HTERT RPE-1 (cell line): ENCODE results near the gene FOXG1.

Source experiments
- in situ Hi-C: fragments of 300-500 bp; cut with MboI; formaldehyde crosslinking; loops from 4 replicates; pipeline ENCODE4 v1.14.3; 2020; ENCODE audit warnings: low sequenced_read_pairs

Gene FOXG1

DNA sequence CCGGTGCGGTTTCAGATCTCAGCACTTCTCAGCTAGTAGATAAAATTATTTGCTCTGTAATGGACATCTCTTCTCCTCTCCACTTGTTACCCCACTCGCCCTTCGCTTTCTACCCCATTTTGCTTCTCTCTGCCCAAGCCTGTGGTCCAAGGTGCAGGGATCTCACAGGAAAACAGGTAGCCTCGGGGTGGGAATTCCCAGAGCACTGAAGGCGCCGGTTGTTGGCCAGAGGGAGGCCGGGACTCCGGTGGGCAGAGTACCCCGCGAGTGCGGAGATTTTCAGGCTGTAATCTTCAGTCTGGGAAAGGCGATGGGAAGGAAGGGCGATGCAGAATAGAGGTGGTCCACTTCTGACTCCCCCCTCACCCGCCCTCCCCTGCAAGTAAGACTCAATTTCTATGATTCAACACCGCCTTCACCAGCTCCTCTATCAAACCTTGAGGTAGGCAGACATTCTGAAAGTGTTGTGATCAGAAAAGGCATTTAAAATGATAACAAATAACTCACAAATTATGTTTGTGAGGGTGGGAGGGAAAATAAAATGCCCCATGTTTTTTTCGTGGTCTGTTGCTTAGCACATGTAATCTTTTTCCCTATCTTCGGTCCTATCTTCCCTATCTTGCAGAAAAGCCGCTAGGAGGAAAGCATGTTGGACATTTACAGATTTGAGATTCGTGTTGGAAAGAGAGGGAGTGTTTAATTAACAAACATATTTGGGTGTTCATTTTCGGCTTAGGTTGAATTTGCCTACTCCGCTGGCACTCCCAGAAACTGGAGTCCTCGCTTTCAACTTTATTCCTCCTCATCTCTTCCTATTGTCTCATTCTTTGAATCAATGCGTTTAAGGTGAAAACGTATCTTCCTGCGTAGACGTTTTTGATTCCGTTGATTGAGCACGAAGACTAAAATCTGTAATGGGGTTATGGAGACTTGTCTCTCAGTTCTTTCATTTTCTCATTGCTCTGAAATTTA lies 8.5 kb downstream of the FOXG1 start:
- in situ Hi-C loops = no loop called here

DNA sequence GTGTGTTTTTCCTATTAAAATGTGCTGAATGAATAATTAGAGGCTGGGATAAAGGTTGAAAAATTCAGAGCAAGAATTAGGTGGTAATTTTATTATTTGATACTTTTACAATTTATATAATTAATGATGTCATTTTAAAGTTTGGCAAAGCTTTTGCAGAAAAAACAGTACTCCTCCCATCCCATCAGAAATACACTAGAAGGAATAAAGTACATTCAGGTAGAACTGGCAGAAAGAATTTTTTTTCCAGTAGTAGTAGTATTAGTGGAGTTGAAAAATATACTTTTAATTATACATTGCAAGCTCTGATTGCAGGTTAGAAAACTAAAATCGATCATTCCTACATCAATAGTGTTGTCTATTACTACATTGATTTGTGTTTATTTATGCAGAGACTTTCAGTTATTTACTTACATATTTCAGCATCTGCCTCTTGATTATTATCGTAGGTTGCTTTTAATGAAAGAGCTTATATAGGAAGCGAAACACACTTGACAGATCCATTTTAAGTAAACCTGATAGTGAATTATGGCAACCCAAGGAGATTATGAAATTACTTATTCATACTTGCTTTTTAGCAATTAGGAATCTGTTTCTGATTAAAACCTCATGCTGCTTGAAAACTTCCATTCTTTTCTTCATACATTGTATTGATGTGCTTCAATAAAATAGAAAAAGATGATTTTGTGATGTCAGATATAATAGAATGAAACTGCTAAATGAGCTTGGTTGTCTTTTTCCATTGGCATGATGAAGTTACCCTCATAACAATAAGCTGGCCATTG lies 10.1 kb downstream of the FOXG1 start:
- in situ Hi-C loops = no loop called here

DNA sequence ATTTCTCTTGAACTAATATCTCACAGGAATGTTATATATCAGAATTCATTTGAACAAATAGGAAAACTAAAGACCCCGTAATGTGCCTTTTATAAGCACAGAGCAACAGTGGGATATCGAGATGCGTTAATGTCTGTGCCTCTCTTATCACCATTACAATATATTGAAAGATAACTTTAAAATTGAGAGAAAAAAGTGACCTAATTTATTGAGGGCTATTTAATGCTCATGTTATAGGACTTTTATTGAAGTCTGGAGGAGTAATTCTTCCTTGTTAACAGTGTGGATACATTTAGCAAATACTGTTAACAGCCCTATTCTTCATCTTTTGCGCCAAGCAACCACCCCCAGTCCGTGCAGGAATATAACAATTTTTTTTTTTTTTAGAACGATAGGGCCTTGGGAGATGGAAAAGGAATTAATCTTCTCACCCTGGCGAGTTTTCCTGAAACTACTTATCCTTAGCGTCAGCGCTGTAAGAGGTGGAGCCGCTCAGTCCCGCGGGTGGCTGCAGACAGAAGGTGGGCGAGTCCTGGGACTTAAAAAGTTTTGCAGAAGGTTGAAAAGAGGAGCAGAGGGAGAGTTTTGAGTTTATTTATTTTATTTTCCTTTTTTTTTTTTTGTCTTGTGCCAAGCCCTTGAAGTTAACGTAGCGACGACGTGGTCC lies 11.0 kb downstream of the FOXG1 start:
- in situ Hi-C loops = no loop called here

DNA sequence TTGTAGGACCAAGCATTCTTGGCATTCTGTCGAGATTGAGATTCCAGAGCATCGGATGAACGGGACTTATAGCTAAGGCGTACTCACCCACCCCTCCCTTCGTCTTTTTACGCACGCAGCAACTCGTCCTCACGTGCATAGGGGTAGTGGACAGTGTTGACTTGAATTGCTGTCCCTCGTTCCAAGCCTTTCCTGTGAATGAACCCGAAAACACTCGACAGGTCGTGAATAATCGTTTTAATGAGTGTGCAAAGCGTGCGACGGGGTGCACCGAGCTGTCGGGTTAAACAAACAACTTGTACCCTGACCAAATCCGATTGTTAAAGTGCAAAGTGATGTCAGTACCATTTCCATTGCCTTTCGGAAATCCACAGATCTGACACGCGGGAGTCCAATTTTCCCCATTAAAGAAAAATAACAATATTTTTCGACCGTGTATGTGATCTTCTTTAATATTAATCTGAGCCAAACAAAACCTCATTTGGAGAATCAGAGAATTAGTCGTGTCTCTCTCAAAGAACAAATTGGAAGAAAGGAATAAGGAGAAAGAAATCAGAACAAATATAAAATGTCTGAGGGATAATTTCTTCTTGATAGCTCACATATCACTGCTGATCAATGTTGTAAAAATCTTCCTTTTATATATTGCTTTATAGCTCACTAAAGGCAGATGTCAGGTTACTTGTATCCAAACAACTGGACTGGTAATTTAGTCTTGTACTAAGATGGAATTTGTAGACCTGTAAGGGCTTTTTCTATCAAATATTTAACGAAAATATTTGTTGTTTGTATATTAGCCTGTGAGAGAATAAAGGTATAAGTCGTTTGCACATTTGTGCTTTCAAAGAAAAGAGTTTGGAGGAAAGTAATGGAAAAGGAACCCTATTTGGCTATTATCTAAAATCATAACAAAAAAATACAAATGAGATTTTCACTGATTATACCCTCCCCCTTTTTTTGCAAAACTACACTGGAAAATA lies 11.8 kb downstream of the FOXG1 start:
- in situ Hi-C loops = no loop called here

DNA sequence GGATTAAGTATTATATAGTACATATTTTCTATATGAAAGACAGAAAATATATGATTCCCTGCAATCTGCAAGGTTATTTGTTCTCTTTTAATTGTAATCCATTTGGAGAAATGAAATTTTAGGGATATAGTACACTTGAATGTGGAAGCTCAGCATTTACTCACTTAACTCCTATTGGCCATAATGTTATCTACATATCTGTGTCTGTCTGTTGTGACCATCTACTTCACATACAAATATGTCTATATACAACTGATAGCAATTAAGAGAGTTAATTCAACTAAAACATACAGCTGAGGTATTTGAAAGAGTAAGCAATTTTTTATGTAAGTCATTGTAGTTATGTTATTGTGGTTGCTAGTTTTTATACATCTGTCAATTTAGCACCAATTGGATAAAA lies 12.9 kb downstream of the FOXG1 start:
- in situ Hi-C loops = no loop called here

DNA sequence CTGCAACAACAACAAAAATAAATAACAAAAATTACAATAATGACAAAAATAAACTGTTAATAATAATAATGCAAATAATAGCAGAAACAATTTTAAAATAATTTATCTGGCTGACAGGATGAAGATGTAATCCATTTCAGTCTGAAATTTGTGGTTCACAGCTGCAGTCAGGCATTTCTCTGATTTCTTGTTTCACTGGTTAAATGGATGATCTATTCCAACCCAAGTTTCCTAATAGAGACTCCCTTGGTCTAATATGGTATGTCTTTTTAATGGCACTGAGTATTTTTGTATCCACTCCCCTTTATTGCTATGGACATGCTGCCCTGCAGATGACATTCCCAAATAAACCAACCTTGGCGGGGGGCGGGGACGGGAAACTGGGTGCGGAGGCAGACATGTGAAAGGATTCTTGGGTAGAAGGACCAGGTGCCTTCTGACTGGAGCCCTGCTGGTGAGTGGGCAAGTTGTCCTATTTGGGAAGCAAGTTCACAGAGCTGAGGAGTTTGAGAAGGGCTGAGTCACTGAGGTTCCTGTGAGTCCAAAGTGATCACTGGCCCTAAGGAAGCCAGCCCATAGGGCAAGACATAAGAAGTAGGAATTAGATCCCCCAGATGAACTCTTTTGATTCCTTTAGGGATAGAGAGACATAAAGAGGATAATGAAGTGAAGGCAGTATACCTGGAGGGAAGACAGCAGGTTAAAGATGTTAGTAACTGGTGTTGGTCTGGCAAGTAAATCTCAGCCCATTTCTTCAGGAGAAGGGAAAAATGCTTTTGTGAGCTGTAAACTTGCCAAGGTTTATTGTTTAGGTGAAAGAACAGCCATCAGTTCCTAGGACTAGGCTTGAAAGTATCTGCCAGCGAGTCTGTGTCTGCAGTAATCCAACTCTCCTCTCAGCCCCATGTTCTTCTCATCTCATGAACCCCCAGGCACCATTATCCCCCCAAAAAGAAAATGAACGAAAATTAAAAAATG lies 14.5 kb downstream of the FOXG1 start:
- in situ Hi-C loops = no loop called here

DNA sequence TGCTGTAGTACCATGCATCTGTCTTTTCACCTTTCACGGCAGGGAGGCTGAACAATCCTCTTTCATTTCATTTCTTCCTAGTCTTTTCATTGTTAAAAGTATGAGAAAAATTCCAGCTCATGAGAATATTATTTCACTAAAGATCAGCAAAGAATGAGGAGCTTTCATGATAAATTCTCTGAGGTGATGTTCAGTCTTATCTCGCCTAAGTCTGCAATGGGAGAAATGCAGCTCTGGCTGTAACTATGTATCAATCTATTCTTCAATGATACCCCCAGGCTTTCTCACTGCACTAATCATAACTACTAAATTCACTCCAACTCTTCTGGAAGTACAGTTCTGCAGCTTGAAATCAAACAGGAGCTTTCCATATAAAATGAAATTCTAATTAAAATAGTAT lies 15.7 kb downstream of the FOXG1 start:
- in situ Hi-C loops = no loop called here

DNA sequence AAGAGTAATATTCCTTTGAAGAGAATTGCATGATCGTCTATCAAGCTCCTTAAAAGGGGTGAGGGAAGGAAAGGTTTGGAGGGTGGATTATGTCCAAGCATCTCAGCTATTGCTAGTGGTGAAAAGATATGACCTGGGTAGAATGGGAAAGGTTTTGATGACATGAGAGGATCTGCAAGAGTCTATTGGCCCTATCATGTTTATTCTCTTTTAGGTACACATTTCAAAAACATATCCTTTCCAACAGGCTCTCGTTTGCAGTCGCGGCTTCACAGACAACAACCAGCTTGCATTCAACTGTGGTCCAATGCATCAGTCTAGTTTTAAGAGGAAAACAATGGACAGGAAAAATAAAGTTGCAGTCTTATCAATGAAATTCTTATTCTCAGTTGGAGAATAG lies 17.1 kb downstream of the FOXG1 start:
- in situ Hi-C loops = no loop called here

DNA sequence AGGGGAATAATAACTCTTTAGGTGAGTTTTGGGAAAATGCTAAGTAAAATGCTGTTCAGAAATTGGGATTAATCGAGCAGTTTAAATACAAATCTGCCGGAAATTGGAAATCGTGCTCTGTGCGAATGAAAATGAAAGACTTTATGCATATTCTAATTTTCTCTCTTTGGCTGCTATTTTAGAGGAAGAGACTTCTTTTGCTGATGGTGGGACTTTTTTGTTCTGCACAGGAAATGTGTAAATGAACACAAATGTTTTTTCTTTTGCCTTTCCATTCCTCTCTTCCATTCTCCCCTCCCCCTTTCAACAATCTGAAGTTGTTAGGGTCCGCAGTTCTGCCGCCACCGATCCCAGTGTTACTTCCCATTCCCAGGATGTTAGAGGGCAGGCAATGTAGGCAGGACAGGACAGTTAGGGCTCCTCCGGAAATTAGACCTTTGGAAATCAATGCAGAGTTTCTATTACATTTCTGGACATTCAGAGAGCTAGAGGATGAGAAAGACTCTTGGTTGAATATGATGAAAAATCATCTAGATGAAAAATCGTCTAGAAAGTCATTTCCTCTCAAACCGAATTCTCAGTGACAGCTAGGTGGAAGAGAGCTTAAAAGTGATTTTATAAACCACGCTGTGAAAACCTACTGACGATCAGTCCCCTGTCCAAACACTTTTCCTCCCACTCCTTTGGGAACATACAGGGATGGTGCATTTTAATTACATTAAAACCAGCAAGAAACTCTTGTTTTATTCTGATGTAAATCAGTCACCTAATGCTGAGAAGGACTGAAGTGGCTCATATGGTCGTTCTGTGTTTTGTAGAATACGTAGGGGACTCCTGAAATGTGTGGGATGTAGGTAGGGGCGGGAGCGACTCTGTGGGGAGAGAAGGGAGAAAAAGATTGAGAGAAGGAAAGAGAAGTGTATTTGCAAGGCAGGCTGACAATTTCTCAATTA lies 17.8 kb downstream of the FOXG1 start:
- in situ Hi-C loops = no loop called here

DNA sequence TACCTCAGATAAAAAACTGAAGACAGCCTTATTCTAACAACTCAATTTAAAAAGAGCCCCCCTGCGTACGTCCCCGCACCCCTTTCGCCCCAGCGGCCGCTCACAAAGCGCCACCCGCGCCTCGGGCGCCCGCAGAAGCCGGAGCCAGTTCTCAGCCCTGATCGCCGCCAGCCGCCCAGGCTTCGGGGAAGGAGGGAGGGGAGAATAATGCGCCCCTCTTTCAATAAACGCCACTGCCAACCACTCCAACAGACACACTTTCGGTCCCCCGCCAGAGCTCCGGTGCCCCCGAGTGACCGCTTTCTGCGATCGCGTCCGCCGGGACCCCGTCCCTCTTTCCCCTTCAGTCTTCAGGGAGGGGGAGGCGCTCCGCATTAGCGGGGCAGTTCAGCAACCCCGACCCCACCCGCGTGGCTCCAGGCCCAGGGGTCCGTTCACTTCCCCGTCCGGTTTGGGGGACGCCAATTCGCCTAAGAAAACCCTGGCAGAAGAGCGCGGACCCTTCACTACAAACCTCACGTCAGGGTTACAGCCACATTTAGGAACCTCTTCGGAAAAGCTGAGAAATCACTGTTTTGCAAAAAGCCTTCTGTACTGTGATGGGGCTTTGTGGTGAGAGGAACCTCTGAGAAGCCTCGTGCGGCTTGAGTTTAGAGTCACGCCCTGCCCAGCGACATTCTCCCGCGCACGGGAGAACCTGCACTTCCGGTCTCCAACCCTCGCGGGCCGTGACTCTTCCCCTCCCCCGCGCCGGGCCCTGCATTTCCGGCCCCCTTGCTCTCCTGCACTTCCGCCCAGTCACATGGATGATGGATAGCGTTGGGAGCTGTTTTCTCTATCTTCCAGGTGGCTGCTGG lies 18.7 kb downstream of the FOXG1 start:
- in situ Hi-C loops = no loop called here

DNA sequence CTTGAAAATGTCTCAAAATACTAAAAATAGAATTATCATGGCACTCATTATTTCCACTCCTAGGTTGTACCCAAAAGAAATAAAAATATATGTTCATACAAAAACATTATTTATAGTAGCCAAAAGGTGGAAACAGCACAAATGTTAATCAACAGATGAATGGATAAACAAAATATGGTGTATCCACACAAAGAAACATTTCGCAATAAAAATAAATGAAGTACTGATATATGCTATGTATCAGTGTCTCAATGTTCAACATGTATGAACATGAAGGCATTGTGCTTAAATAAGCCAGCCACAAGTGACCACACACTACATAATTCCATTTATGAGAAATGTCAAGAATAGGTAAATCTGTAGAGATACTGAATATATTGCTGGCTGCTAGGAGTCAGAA lies 40.9 kb downstream of the FOXG1 start:
- in situ Hi-C loops = no loop called here

DNA sequence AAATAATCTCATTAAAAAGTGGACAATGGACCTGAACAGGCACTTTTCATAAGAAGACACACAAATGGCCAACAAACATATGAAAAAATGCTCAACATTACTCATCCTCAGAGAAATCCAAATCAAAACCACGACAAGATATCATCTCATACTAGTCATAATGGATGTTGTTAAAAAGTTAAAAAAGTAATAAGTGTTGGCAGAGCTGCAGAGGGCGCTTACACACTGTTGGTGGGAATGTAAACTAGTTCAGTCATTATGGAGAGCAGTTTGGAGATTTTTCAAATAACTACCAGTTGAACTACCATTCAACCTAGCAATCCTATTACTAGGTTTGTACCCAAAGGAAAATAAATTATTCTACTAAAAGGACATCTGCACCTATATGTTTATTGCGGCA lies 47.2 kb downstream of the FOXG1 start:
- in situ Hi-C loops = no loop called here
